ENCODE results near the gene CAPZB.
"Not testable (repeated sequence)": the region's sequence is repeated elsewhere in the genome, so short reads cannot be mapped to it uniquely, and the experiment has no call there.

Gene CAPZB

GRCh38 chr1:19309123-19309813, 176.1 kb downstream of the CAPZB start:
- no peaks in the 10 kb centered on the region for H3K9me3 ChIP-seq (ENCODE audit: control insufficient read depth in 1 of 2, low read length in 2 of 2)
- H3K4me3 ChIP-seq (ENCODE audit: low read depth in 1 of 2, low read length in 2 of 2): no peak overlapping the region
- no peaks in the 10 kb centered on the region for H3K27me3 ChIP-seq (ENCODE audit: low read depth, low read length)
- H3K27ac ChIP-seq (ENCODE audit: low read length): no peak overlapping the region
- H3K4me1 ChIP-seq (ENCODE audit: control insufficient read depth in 1 of 2, insufficient read depth in 2 of 2, low read length in 2 of 2): peaks cover 11 to 23% of the 10 kb centered on the region in 2 donors
- peaks cover 30 to 42% of the 10 kb centered on the region in 2 donors for H3K36me3 ChIP-seq (ENCODE audit: control insufficient read depth in 1 of 2, insufficient read depth in 2 of 2, low read length in 2 of 2)

- H3K36me3 ChIP-seq (ENCODE audit: control insufficient read depth in 1 of 2, insufficient read depth in 2 of 2, low read length in 2 of 2): peaks cover 36 to 50% of the 10 kb centered on the region in 2 donors
- H3K9me3 ChIP-seq (ENCODE audit: control insufficient read depth in 1 of 2, low read length in 2 of 2): no peaks in the 10 kb centered on the region
- H3K4me1 ChIP-seq (ENCODE audit: control insufficient read depth in 1 of 2, insufficient read depth in 2 of 2, low read length in 2 of 2): peaks cover 10 to 22% of the 10 kb centered on the region in 2 donors
- no peak overlapping the region for H3K27ac ChIP-seq (ENCODE audit: low read length)
- no peaks in the 10 kb centered on the region for H3K27me3 ChIP-seq (ENCODE audit: low read depth, low read length)
- H3K4me3 ChIP-seq (ENCODE audit: low read depth in 1 of 2, low read length in 2 of 2): no peak overlapping the region
Observed at GRCh38 chr1:19308509-19308907, 176.8 kb downstream of the CAPZB start.

- peaks cover 7 to 16% of the 10 kb centered on the region in 2 donors for H3K4me1 ChIP-seq (ENCODE audit: control insufficient read depth in 1 of 2, insufficient read depth in 2 of 2, low read length in 2 of 2)
- no peak overlapping the region for H3K4me3 ChIP-seq (ENCODE audit: low read depth in 1 of 2, low read length in 2 of 2)
- no peaks in the 10 kb centered on the region for H3K9me3 ChIP-seq (ENCODE audit: control insufficient read depth in 1 of 2, low read length in 2 of 2)
- peaks cover 40 to 55% of the 10 kb centered on the region in 2 donors for H3K36me3 ChIP-seq (ENCODE audit: control insufficient read depth in 1 of 2, insufficient read depth in 2 of 2, low read length in 2 of 2)
- no peaks in the 10 kb centered on the region for H3K27me3 ChIP-seq (ENCODE audit: low read depth, low read length)
- H3K27ac ChIP-seq (ENCODE audit: low read length): no peak overlapping the region
Observed at GRCh38 chr1:19307794-19308508, 177.4 kb downstream of the CAPZB start.

GRCh38 chr1:19306941-19307340, 178.4 kb downstream of the CAPZB start:
- Histone ChIP-seq H3K27ac (ENCODE audit: low read length) (no peak overlapping the region), H3K9me3 (ENCODE audit: control insufficient read depth in 1 of 2, low read length in 2 of 2) (no peaks in the 10 kb centered on the region), H3K4me3 (ENCODE audit: low read depth in 1 of 2, low read length in 2 of 2) (no peak overlapping the region), H3K27me3 (ENCODE audit: low read depth, low read length) (no peaks in the 10 kb centered on the region), H3K36me3 (ENCODE audit: control insufficient read depth in 1 of 2, insufficient read depth in 2 of 2, low read length in 2 of 2) (peaks cover 40 to 59% of the 10 kb centered on the region in 2 donors), H3K4me1 (ENCODE audit: control insufficient read depth in 1 of 2, insufficient read depth in 2 of 2, low read length in 2 of 2) (peaks cover 7 to 11% of the 10 kb centered on the region in 2 donors)

- H3K27me3 ChIP-seq (ENCODE audit: low read depth, low read length): no peaks in the 10 kb centered on the region
- peaks cover 40 to 59% of the 10 kb centered on the region in 2 donors for H3K36me3 ChIP-seq (ENCODE audit: control insufficient read depth in 1 of 2, insufficient read depth in 2 of 2, low read length in 2 of 2)
- no peaks in the 10 kb centered on the region for H3K9me3 ChIP-seq (ENCODE audit: control insufficient read depth in 1 of 2, low read length in 2 of 2)
- peaks cover 4% of the 10 kb centered on the region in 2 donors for H3K4me1 ChIP-seq (ENCODE audit: control insufficient read depth in 1 of 2, insufficient read depth in 2 of 2, low read length in 2 of 2)
- no peak overlapping the region for H3K4me3 ChIP-seq (ENCODE audit: low read depth in 1 of 2, low read length in 2 of 2)
- H3K27ac ChIP-seq (ENCODE audit: low read length): no peak overlapping the region
Observed at GRCh38 chr1:19305880-19306279, 179.5 kb downstream of the CAPZB start.

- not testable (repeated sequence) for H3K4me3 ChIP-seq (ENCODE audit: low read depth in 1 of 2, low read length in 2 of 2); H3K9me3 ChIP-seq (ENCODE audit: control insufficient read depth in 1 of 2, low read length in 2 of 2); H3K27ac ChIP-seq (ENCODE audit: low read length); H3K4me1 ChIP-seq (ENCODE audit: control insufficient read depth in 1 of 2, insufficient read depth in 2 of 2, low read length in 2 of 2); H3K27me3 ChIP-seq (ENCODE audit: low read depth, low read length)
- peaks cover 40 to 59% of the 10 kb centered on the region in 2 donors for H3K36me3 ChIP-seq (ENCODE audit: control insufficient read depth in 1 of 2, insufficient read depth in 2 of 2, low read length in 2 of 2)
Observed at GRCh38 chr1:19304081-19304480, 181.3 kb downstream of the CAPZB start.

GRCh38 chr1:19300211-19300610, 185.1 kb downstream of the CAPZB start:
- H3K27ac ChIP-seq (ENCODE audit: low read length): no peak overlapping the region
- H3K9me3 ChIP-seq (ENCODE audit: control insufficient read depth in 1 of 2, low read length in 2 of 2): peaks cover 2 to 4% of the 10 kb centered on the region in 2 donors
- no peaks in the 10 kb centered on the region for H3K4me1 ChIP-seq (ENCODE audit: control insufficient read depth in 1 of 2, insufficient read depth in 2 of 2, low read length in 2 of 2)
- H3K4me3 ChIP-seq (ENCODE audit: low read depth in 1 of 2, low read length in 2 of 2): no peak overlapping the region
- H3K36me3 ChIP-seq (ENCODE audit: control insufficient read depth in 1 of 2, insufficient read depth in 2 of 2, low read length in 2 of 2): peaks cover 13 to 27% of the 10 kb centered on the region in 2 donors
- H3K27me3 ChIP-seq (ENCODE audit: low read depth, low read length): no peaks in the 10 kb centered on the region

- Histone ChIP-seq H3K27me3 (ENCODE audit: low read depth, low read length) (no peaks in the 10 kb centered on the region), H3K36me3 (ENCODE audit: control insufficient read depth in 1 of 2, insufficient read depth in 2 of 2, low read length in 2 of 2) (peaks cover 0 to 6% of the 10 kb centered on the region in 2 donors), H3K4me3 (ENCODE audit: low read depth in 1 of 2, low read length in 2 of 2) (no peak overlapping the region), H3K9me3 (ENCODE audit: control insufficient read depth in 1 of 2, low read length in 2 of 2) (peaks cover 11 to 14% of the 10 kb centered on the region in 2 donors), H3K4me1 (ENCODE audit: control insufficient read depth in 1 of 2, insufficient read depth in 2 of 2, low read length in 2 of 2) (no peaks in the 10 kb centered on the region), H3K27ac (ENCODE audit: low read length) (no peak overlapping the region)
Observed at GRCh38 chr1:19294638-19295037, 190.7 kb downstream of the CAPZB start.

- Histone ChIP-seq H3K36me3 (ENCODE audit: control insufficient read depth in 1 of 2, insufficient read depth in 2 of 2, low read length in 2 of 2) (peaks cover under 1 to 1% of the 10 kb centered on the region in 2 donors), H3K4me3 (ENCODE audit: low read depth in 1 of 2, low read length in 2 of 2) (peak overlapping the region; percentile 61 to 66), H3K27me3 (ENCODE audit: low read depth, low read length) (no peaks in the 10 kb centered on the region), H3K9me3 (ENCODE audit: control insufficient read depth in 1 of 2, low read length in 2 of 2) (peaks cover 0 to 3% of the 10 kb centered on the region in 2 donors), H3K4me1 (ENCODE audit: control insufficient read depth in 1 of 2, insufficient read depth in 2 of 2, low read length in 2 of 2) (peaks cover 0 to 9% of the 10 kb centered on the region in 2 donors), H3K27ac (ENCODE audit: low read length) (no peak overlapping the region)
Observed at GRCh38 chr1:19289244-19289643, 196.1 kb downstream of the CAPZB start.

All from muscle layer of duodenum (tissue), 2 donors.